ENCODE results near the gene OTOP3.

- TF ChIP-seq, protein P1, sequence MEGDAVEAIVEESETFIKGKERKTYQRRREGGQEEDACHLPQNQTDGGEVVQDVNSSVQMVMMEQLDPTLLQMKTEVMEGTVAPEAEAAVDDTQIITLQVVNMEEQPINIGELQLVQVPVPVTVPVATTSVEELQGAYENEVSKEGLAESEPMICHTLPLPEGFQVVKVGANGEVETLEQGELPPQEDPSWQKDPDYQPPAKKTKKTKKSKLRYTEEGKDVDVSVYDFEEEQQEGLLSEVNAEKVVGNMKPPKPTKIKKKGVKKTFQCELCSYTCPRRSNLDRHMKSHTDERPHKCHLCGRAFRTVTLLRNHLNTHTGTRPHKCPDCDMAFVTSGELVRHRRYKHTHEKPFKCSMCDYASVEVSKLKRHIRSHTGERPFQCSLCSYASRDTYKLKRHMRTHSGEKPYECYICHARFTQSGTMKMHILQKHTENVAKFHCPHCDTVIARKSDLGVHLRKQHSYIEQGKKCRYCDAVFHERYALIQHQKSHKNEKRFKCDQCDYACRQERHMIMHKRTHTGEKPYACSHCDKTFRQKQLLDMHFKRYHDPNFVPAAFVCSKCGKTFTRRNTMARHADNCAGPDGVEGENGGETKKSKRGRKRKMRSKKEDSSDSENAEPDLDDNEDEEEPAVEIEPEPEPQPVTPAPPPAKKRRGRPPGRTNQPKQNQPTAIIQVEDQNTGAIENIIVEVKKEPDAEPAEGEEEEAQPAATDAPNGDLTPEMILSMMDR (optimal IDR thresholded peaks at IDR 0.05 in 1 of 3, IDR thresholded peaks at IDR 0.05 in 1 of 3, conservative IDR thresholded peaks at IDR 0.05 in 1 of 3; ENCODE audit: extremely low read depth in 1 of 3, insufficient read depth in 2 of 3, low read length in 3 of 3), result peak in 2 of 3 experiments; percentile 16 to 29
- TF ChIP-seq EZH2 (IDR thresholded peaks at IDR 0.05; ENCODE audit: low read length), result no peak
Observed at GRCh38 chr17:74963656-74964055, 28.0 kb downstream of the OTOP3 start.
